ENCODE data around the gene BGN.

DNA sequence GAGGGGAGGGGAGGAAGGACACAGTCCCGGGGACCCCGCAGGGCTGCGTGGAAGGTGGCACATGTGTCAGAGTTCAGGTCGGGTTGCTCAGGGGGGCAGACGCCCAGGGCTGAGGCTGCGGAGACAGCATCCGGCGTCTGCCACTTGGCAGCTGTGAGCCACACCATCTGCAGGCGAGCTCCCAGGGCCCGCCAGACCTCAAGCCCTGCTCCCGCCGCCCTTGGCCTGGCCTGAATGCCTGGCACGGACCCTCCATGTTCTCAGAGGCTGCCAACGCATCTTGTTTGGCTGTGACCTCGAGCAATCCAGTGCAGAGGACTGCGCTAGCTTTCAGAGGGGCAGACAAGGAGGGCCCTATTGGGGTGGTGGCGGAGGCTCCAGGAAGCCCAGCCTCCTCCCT is 5.1 kb downstream of the BGN start:
- TF ChIP-seq, protein P1, sequence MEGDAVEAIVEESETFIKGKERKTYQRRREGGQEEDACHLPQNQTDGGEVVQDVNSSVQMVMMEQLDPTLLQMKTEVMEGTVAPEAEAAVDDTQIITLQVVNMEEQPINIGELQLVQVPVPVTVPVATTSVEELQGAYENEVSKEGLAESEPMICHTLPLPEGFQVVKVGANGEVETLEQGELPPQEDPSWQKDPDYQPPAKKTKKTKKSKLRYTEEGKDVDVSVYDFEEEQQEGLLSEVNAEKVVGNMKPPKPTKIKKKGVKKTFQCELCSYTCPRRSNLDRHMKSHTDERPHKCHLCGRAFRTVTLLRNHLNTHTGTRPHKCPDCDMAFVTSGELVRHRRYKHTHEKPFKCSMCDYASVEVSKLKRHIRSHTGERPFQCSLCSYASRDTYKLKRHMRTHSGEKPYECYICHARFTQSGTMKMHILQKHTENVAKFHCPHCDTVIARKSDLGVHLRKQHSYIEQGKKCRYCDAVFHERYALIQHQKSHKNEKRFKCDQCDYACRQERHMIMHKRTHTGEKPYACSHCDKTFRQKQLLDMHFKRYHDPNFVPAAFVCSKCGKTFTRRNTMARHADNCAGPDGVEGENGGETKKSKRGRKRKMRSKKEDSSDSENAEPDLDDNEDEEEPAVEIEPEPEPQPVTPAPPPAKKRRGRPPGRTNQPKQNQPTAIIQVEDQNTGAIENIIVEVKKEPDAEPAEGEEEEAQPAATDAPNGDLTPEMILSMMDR (IDR thresholded peaks at IDR 0.05), result no peak
- no peak for TF ChIP-seq ZFX (IDR thresholded peaks at IDR 0.05; ENCODE audit: borderline replicate concordance)
